H9 (cell line): ENCODE results near the gene PSMB3. TPM values are rescaled to one million over a fixed set of nuclear protein-coding genes. Genes with fewer than 3 reads are reported as not detected.

Experiments
- DNase-seq: peaks from one replicate; pipeline ENCODE4 v3.0.0-alpha.2; 2017
- H2AFZ ChIP-seq: one replicate; pipeline ENCODE4 v1.6.1; 2013; ENCODE audit warnings: mild to moderate bottlenecking, low read length, control low read depth, moderate library complexity
- H2AK5ac ChIP-seq: 2 replicates; pipeline ENCODE4 v1.6.1; 2013; ENCODE audit warnings: low read length, control low read depth, mixed read lengths; ENCODE audit not compliant: insufficient read length
- H2BK120ac ChIP-seq: one replicate; pipeline ENCODE4 v1.6.1; 2013; ENCODE audit warnings: low read depth, mild to moderate bottlenecking, low read length, control low read depth, inconsistent platforms; ENCODE audit not compliant: poor library complexity, severe bottlenecking
- H2BK12ac ChIP-seq: 2 replicates; pipeline ENCODE4 v1.6.1; 2013; ENCODE audit warnings: low read length, control low read depth, mixed read lengths, low read depth; ENCODE audit not compliant: insufficient read length
- H2BK15ac ChIP-seq: 2 replicates; pipeline ENCODE4 v1.6.1; 2013; ENCODE audit warnings: low read depth, low read length, control low read depth
- H2BK20ac ChIP-seq: one replicate; pipeline ENCODE4 v1.6.1; 2013; ENCODE audit warnings: low read depth, mild to moderate bottlenecking, low read length, control low read depth, inconsistent platforms; ENCODE audit not compliant: poor library complexity, severe bottlenecking
- H2BK5ac ChIP-seq: 2 replicates; pipeline ENCODE4 v1.6.1; 2013; ENCODE audit warnings: low read length, control low read depth, mixed read lengths; ENCODE audit not compliant: insufficient read length
- H3K14ac ChIP-seq: 2 replicates; pipeline ENCODE4 v1.6.1; 2013; ENCODE audit warnings: low read length, control low read depth; ENCODE audit not compliant: insufficient read depth
- H3K18ac ChIP-seq: 2 replicates; pipeline ENCODE4 v1.6.1; 2013; ENCODE audit warnings: low read depth, mild to moderate bottlenecking, mixed read lengths, low read length, control low read depth; ENCODE audit not compliant: insufficient read length
- H3K23ac ChIP-seq: 2 replicates; pipeline ENCODE4 v1.6.1; 2013; ENCODE audit warnings: low read length, control low read depth, mixed read lengths, low read depth; ENCODE audit not compliant: insufficient read length
- H3K23me2 ChIP-seq: 2 replicates; pipeline ENCODE4 v1.6.1; 2013; ENCODE audit warnings: low read depth, mild to moderate bottlenecking, mixed read lengths, low read length, control low read depth; ENCODE audit not compliant: insufficient read length, poor library complexity, severe bottlenecking
- H3K27ac ChIP-seq: 2 replicates; pipeline ENCODE4 v1.5.1; 2013; ENCODE audit warnings: low read length, control low read depth, mixed read lengths, low read depth; ENCODE audit not compliant: insufficient read length
- H3K27me3 ChIP-seq: 2 replicates; pipeline ENCODE4 v1.6.1; 2013; ENCODE audit warnings: low read length, control low read depth, inconsistent platforms; ENCODE audit not compliant: insufficient read depth
- H3K4ac ChIP-seq: 2 replicates; pipeline ENCODE4 v1.6.1; 2013; ENCODE audit warnings: low read depth, mild to moderate bottlenecking, control low read depth, inconsistent platforms, low read length, moderate library complexity
- H3K4me1 ChIP-seq: 2 replicates; pipeline ENCODE4 v1.6.1; 2013; ENCODE audit warnings: low read length, control low read depth, inconsistent platforms; ENCODE audit not compliant: insufficient read depth
- H3K4me2 ChIP-seq: 2 replicates; pipeline ENCODE4 v1.6.1; 2013; ENCODE audit warnings: low read length, control low read depth, mixed read lengths; ENCODE audit not compliant: insufficient read length, insufficient read depth
- H3K56ac ChIP-seq: 2 replicates; pipeline ENCODE4 v1.6.1; 2013; ENCODE audit warnings: low read depth, mild to moderate bottlenecking, mixed read lengths, low read length, control low read depth; ENCODE audit not compliant: insufficient read length
- H3K79me1 ChIP-seq: 2 replicates; pipeline ENCODE4 v1.6.1; 2013; ENCODE audit warnings: low read depth, mild to moderate bottlenecking, moderate library complexity, low read length, control low read depth, inconsistent platforms; ENCODE audit not compliant: insufficient read depth, poor library complexity, severe bottlenecking
- H3K79me2 ChIP-seq: 2 replicates; pipeline ENCODE4 v1.6.1; 2013; ENCODE audit warnings: low read length, control low read depth, inconsistent platforms; ENCODE audit not compliant: insufficient read depth
- H3K9ac ChIP-seq: 2 replicates; pipeline ENCODE4 v1.6.1; 2013; ENCODE audit warnings: low read length, control low read depth, mixed read lengths; ENCODE audit not compliant: insufficient read length; ENCODE audit errors: extremely low read depth
- H3K9me3 ChIP-seq: one replicate; pipeline ENCODE4 v1.6.1; 2013; ENCODE audit warnings: low read depth, low read length, inconsistent platforms; ENCODE audit not compliant: control insufficient read depth
- H3T11ph ChIP-seq: one replicate; pipeline ENCODE4 v1.6.1; 2013; ENCODE audit warnings: mild to moderate bottlenecking, low read length, control low read depth, inconsistent platforms
- H4K20me1 ChIP-seq: one replicate; pipeline ENCODE4 v1.6.1; 2013; ENCODE audit not compliant: control insufficient read depth, insufficient read length, insufficient read depth
- H4K5ac ChIP-seq: 2 replicates; pipeline ENCODE4 v1.6.1; 2013; ENCODE audit warnings: low read depth, mild to moderate bottlenecking, mixed read lengths, low read length, control low read depth; ENCODE audit not compliant: insufficient read length
- H4K8ac ChIP-seq: replicated peaks from 2 replicates; pipeline ENCODE4 v1.6.1; 2013; ENCODE audit warnings: low read length, control low read depth, mixed read lengths, low read depth; ENCODE audit not compliant: insufficient read length
- H4K91ac ChIP-seq: 2 replicates; pipeline ENCODE4 v1.6.1; 2013; ENCODE audit warnings: low read depth, mild to moderate bottlenecking, moderate library complexity, mixed read lengths, low read length, control low read depth; ENCODE audit not compliant: insufficient read length
- H3K27ac Mint-ChIP-seq, 3 experiments: 2 replicates in 2 of 3; 3 replicates in 1 of 3; pipeline ENCODE4 v1.8.0; 2020 to 2021; ENCODE audit warnings: mixed read lengths in 3 of 3, mild to moderate bottlenecking in 1 of 3, moderate library complexity in 1 of 3
- H3K27me3 Mint-ChIP-seq: 2 replicates; pipeline ENCODE4 v1.8.0; 2021; ENCODE audit warnings: low read depth, mild to moderate bottlenecking, moderate library complexity, mixed read lengths
- H3K36me3 Mint-ChIP-seq, 3 experiments: 2 replicates in 2 of 3; 3 replicates in 1 of 3; pipeline ENCODE4 v1.8.0; 2020 to 2021; ENCODE audit warnings: low read depth in 3 of 3, mixed read lengths in 3 of 3; ENCODE audit not compliant: insufficient read depth in 1 of 3
- H3K4me1 Mint-ChIP-seq, 2 experiments: 2 replicates each; pipeline ENCODE4 v1.8.0; 2020; ENCODE audit warnings: mixed read lengths in 2 of 2
- H3K4me3 Mint-ChIP-seq, 2 experiments: 2 replicates in 1 of 2; 3 replicates in 1 of 2; pipeline ENCODE4 v1.8.0; 2020 to 2021; ENCODE audit warnings: mild to moderate bottlenecking in 2 of 2, mixed read lengths in 2 of 2, moderate library complexity in 1 of 2
- H3K9me3 Mint-ChIP-seq, 2 experiments: 2 replicates in 1 of 2; 3 replicates in 1 of 2; pipeline ENCODE4 v1.8.0; 2020; ENCODE audit warnings: mild to moderate bottlenecking in 2 of 2, mixed read lengths in 2 of 2, moderate library complexity in 1 of 2
- CTCF ChIP-seq: fragments of 200-600 bp; sonication (generic); conservative IDR thresholded peaks from 3 replicates; pipeline ENCODE4 v1.8.0; 2021; ENCODE audit warnings: antibody characterized with exemption, mild to moderate bottlenecking
- WGBS: extraction: QIAGEN DNeasy Blood & Tissue Kit; methylation state at CpG from one replicate; pipeline ENCODE4 v1.1.7; 2013; ENCODE audit warnings: missing lambda C conversion rate, low lambda C conversion rate, mixed read lengths; ENCODE audit not compliant: insufficient read length; ENCODE audit errors: extremely low coverage; 5-methylcytosine and 5-hydroxymethylcytosine counted together
- total RNA-seq: library from RNA; stranded (reverse); gene quantifications from 2 replicates; pipeline ENCODE4 v1.2.1, GENCODE V29; 2021

The PSMB3 gene
- total RNA-seq, 1 experiment from 2014 or later = 242 TPM

- H3K9me3 Mint-ChIP-seq = peaks cover 0 to 3% of the 10 kb centered on the region in 2 experiments; a peak in 2 of 5 replicates
- H3K4me3 Mint-ChIP-seq = peak overlapping the region; percentile 97
- Histone ChIP-seq H3K4me1 (no peaks in the 10 kb centered on the region), H3K14ac (no peak overlapping the region), H2BK5ac (no peak overlapping the region), H3K79me2 (peaks cover 12% of the 10 kb centered on the region; the same call in 1 of the 2 replicates), H3K9me3 (no peaks in the 10 kb centered on the region), H3K4ac (no peak overlapping the region), H4K8ac (no peak overlapping the region), H2BK120ac (no peak overlapping the region), H2AK5ac (no peak overlapping the region), H2AFZ (no peak overlapping the region), H3T11ph (no peak overlapping the region), H3K23ac (no peak overlapping the region), H2BK20ac (no peak overlapping the region), H2BK15ac (no peak overlapping the region), H3K9ac (peak overlapping the region; percentile 7), H3K4me2 (peak overlapping the region; percentile 98), H3K27ac (no peak overlapping the region), H3K18ac (no peak overlapping the region), H4K5ac (no peak overlapping the region), H2BK12ac (no peak overlapping the region), H3K79me1 (no peaks in the 10 kb centered on the region), H3K56ac (no peak overlapping the region), H4K20me1 (no peaks in the 10 kb centered on the region), H4K91ac (no peak overlapping the region), H3K27me3 (no peaks in the 10 kb centered on the region), H3K23me2 (peaks cover 37% of the 10 kb centered on the region)
- WGBS = no CpG with 5 or more reads among the region's 10 CpGs
- DNase-seq = no peak
- no peak for TF ChIP-seq CTCF
- H3K27ac Mint-ChIP-seq = no peak overlapping the region
- peaks cover 14 to 24% (median 22%) of the 10 kb centered on the region in 3 experiments for H3K36me3 Mint-ChIP-seq
- H3K27me3 Mint-ChIP-seq = peaks cover 11% of the 10 kb centered on the region
- peaks cover 26 to 27% of the 10 kb centered on the region in 2 experiments for H3K4me1 Mint-ChIP-seq
These were observed 1.3 kb upstream of the PSMB3 start for GRCh38 chr17:38751144-38751807.
